ENCODE data around the gene NSUN6.

Gene NSUN6

DNA sequence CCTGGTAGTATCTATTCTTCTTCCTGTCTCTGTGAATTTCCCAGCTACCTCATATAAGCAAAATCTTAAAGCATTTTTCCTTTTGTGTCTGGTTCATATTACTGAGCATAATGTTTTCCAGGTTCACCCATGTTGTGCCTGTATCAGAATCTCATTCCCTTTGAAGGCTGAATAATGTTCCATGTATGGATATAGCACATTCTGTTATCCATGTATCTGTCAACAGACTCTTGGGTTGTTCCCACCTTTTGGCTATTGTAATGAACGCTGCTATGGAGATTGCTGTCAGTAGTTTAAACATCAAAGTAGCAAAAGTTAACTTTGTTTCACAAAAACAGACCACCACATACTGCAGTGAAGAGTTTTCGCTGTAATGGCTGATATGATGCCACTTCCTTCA lies 99.9 kb downstream of the NSUN6 start:
- Histone ChIP-seq H2AFZ (ENCODE audit: low read depth, low read length) (no peak overlapping the region), H3K9me3 (ENCODE audit: insufficient read depth, low read length, severe bottlenecking) (peaks cover 14% of the 10 kb centered on the region), H3K4me1 (ENCODE audit: insufficient read depth, low read length) (no peaks in the 10 kb centered on the region), H3K27me3 (ENCODE audit: insufficient read depth, low read length, poor library complexity) (no peaks in the 10 kb centered on the region), H4K20me1 (ENCODE audit: insufficient read depth, low read length) (no peaks in the 10 kb centered on the region), H3K27ac (ENCODE audit: low read length) (no peak overlapping the region), H3K4me2 (ENCODE audit: insufficient read depth, low read length) (no peak overlapping the region), H3K79me2 (ENCODE audit: insufficient read depth, low read length) (no peaks in the 10 kb centered on the region), H3K9ac (ENCODE audit: low read depth, low read length) (no peak overlapping the region), H3K36me3 (ENCODE audit: insufficient read depth, low read length) (peaks cover 60% of the 10 kb centered on the region), H3K4me3 (ENCODE audit: low read depth in 1 of 2, low read length in 2 of 2) (no peak overlapping the region)
- TF ChIP-seq, protein P1, sequence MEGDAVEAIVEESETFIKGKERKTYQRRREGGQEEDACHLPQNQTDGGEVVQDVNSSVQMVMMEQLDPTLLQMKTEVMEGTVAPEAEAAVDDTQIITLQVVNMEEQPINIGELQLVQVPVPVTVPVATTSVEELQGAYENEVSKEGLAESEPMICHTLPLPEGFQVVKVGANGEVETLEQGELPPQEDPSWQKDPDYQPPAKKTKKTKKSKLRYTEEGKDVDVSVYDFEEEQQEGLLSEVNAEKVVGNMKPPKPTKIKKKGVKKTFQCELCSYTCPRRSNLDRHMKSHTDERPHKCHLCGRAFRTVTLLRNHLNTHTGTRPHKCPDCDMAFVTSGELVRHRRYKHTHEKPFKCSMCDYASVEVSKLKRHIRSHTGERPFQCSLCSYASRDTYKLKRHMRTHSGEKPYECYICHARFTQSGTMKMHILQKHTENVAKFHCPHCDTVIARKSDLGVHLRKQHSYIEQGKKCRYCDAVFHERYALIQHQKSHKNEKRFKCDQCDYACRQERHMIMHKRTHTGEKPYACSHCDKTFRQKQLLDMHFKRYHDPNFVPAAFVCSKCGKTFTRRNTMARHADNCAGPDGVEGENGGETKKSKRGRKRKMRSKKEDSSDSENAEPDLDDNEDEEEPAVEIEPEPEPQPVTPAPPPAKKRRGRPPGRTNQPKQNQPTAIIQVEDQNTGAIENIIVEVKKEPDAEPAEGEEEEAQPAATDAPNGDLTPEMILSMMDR (IDR thresholded peaks at IDR 0.05; ENCODE audit: borderline replicate concordance, extremely low read depth, low read length, poor library complexity, severe bottlenecking): no peak
- no peak for TF ChIP-seq EZH2 (IDR thresholded peaks at IDR 0.05; ENCODE audit: borderline replicate concordance, low read depth, low read length, severe bottlenecking)
- ATAC-seq (ENCODE audit: insufficient read depth, low read depth) (no peak), DNase-seq (no peak)

DNA sequence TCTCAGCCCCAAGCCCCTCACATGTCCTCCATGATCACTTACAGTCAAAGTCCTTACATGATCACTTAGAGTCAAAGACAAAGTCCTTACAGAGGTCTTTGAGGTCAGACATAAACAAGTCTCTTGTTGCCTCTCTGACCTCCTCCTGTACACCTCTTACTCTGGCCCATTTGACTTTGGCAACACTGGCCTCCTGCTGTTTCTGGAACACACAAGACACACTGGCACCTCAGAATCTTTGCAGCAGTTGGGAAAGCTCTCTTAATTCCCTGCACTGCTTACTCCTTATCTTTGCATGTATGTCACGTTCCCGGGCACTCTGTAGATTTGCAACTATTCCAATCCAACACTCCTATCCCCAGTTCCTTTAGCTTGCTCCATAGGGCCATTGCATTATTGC lies 102.3 kb downstream of the NSUN6 start:
- peaks cover 5% of the 10 kb centered on the region for H3K9me3 ChIP-seq (ENCODE audit: insufficient read depth, low read length, severe bottlenecking)
- no peak overlapping the region for H2AFZ ChIP-seq (ENCODE audit: low read depth, low read length)
- no peak overlapping the region for H3K9ac ChIP-seq (ENCODE audit: low read depth, low read length)
- no peak overlapping the region for H3K4me3 ChIP-seq (ENCODE audit: low read depth in 1 of 2, low read length in 2 of 2)
- no peaks in the 10 kb centered on the region for H3K79me2 ChIP-seq (ENCODE audit: insufficient read depth, low read length)
- DNase-seq (no peak), ATAC-seq (ENCODE audit: insufficient read depth, low read depth) (no peak)
- no peaks in the 10 kb centered on the region for H3K27me3 ChIP-seq (ENCODE audit: insufficient read depth, low read length, poor library complexity)
- no peak overlapping the region for H3K27ac ChIP-seq (ENCODE audit: low read length)
- no peak overlapping the region for H3K4me2 ChIP-seq (ENCODE audit: insufficient read depth, low read length)
- no peak for TF ChIP-seq EZH2 (IDR thresholded peaks at IDR 0.05; ENCODE audit: borderline replicate concordance, low read depth, low read length, severe bottlenecking)
- TF ChIP-seq, protein P1 (IDR thresholded peaks at IDR 0.05; ENCODE audit: borderline replicate concordance, extremely low read depth, low read length, poor library complexity, severe bottlenecking): no peak
- peaks cover 48% of the 10 kb centered on the region for H3K36me3 ChIP-seq (ENCODE audit: insufficient read depth, low read length)
- H4K20me1 ChIP-seq (ENCODE audit: insufficient read depth, low read length): no peaks in the 10 kb centered on the region
- no peaks in the 10 kb centered on the region for H3K4me1 ChIP-seq (ENCODE audit: insufficient read depth, low read length)

DNA sequence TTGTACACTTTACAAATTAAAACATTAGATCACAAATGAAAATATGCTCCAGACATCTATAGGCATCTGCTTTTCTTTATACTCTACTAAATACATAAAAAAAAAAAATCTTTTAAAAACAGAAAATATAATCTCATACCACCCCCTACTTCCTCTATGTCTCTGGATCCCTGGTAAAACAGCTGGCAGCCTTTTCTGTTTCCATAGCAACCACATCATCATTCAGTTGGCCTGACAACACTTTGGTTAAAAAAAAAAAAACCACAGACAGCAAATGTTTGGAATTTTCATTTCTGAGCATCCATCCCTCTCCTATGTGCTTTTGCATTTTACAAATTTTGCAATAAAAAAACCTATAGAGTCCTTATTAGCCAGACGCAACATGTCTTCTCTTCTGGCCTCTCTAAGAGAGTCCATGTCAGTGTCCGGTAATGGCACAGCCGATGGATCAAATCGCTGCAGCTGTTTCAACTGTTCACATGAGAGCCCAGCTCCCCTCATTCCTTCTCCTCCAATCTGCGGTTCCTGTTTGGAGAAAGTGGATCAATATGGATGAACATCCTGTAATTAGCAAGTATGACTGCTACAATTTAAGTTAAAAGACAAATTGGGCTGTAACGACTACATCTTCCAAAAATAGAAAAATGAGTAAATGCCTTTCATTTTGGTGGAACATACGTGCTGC lies 105.6 kb downstream of the NSUN6 start:
- H4K20me1 ChIP-seq (ENCODE audit: insufficient read depth, low read length): no peaks in the 10 kb centered on the region
- H3K4me3 ChIP-seq (ENCODE audit: low read depth in 1 of 2, low read length in 2 of 2): no peak overlapping the region
- no peak for DNase-seq
- H3K9ac ChIP-seq (ENCODE audit: low read depth, low read length): no peak overlapping the region
- no peaks in the 10 kb centered on the region for H3K79me2 ChIP-seq (ENCODE audit: insufficient read depth, low read length)
- no peak overlapping the region for H3K4me2 ChIP-seq (ENCODE audit: insufficient read depth, low read length)
- no peak for ATAC-seq (ENCODE audit: insufficient read depth, low read depth)
- TF ChIP-seq, protein P1 (IDR thresholded peaks at IDR 0.05; ENCODE audit: borderline replicate concordance, extremely low read depth, low read length, poor library complexity, severe bottlenecking): no peak
- no peak for TF ChIP-seq EZH2 (IDR thresholded peaks at IDR 0.05; ENCODE audit: borderline replicate concordance, low read depth, low read length, severe bottlenecking)
- no peak overlapping the region for H2AFZ ChIP-seq (ENCODE audit: low read depth, low read length)
- no peaks in the 10 kb centered on the region for H3K4me1 ChIP-seq (ENCODE audit: insufficient read depth, low read length)
- H3K27me3 ChIP-seq (ENCODE audit: insufficient read depth, low read length, poor library complexity): no peaks in the 10 kb centered on the region
- H3K36me3 ChIP-seq (ENCODE audit: insufficient read depth, low read length): peaks cover 37% of the 10 kb centered on the region
- H3K9me3 ChIP-seq (ENCODE audit: insufficient read depth, low read length, severe bottlenecking): no peaks in the 10 kb centered on the region
- H3K27ac ChIP-seq (ENCODE audit: low read length): no peak overlapping the region

All from DND-41 (cell line).